CD14-positive monocyte (primary cell): ENCODE measurements around the gene UROC1. TPM values are rescaled to one million over a fixed set of nuclear protein-coding genes. Genes with fewer than 3 reads are reported as not detected.

Experiments
- DNase-seq, 3 donors: peaks; one replicate each; pipeline ENCODE4 v3.0.0-alpha.2; 2011 to 2022
- H2AFZ ChIP-seq: 2 replicates; pipeline ENCODE4 v1.6.0; 2012; ENCODE audit warnings: mild to moderate bottlenecking, low read depth, low read length, inconsistent platforms; ENCODE audit not compliant: insufficient read depth, poor library complexity, severe bottlenecking
- H3K27ac ChIP-seq, 2 donors: 1 replicate in 1 of 2; 2 replicates in 1 of 2; pipeline ENCODE4 v1.5.1; 2012 to 2013; ENCODE audit warnings: low read length in 2 of 2, control low read depth in 1 of 2, inconsistent platforms in 1 of 2, low read depth in 1 of 2, mild to moderate bottlenecking in 1 of 2
- H3K27me3 ChIP-seq, 2 donors: one replicate each; pipeline versions ENCODE4 v1.6.0 to v1.6.1; 2011 to 2013; ENCODE audit warnings: low read length in 2 of 2; ENCODE audit not compliant: control insufficient read depth in 2 of 2, insufficient read depth in 2 of 2
- H3K36me3 ChIP-seq, 2 donors: replicated peaks in 1 of 2; 1 replicate in 1 of 2; 2 replicates in 1 of 2; pipeline versions ENCODE4 v1.5.1 to v1.6.1; 2012 to 2013; ENCODE audit warnings: low read length in 2 of 2, control low read depth in 1 of 2, inconsistent platforms in 1 of 2, mild to moderate bottlenecking in 1 of 2; ENCODE audit not compliant: insufficient read depth in 2 of 2, control insufficient read depth in 1 of 2
- H3K4me1 ChIP-seq, 2 donors: 1 replicate in 1 of 2; 2 replicates in 1 of 2; pipeline versions ENCODE4 v1.5.1 to v1.6.1; 2012 to 2013; ENCODE audit warnings: low read length in 2 of 2, control low read depth in 1 of 2, inconsistent platforms in 1 of 2, mild to moderate bottlenecking in 1 of 2, moderate library complexity in 1 of 2; ENCODE audit not compliant: insufficient read depth in 2 of 2, control insufficient read depth in 1 of 2
- H3K4me2 ChIP-seq: replicated peaks from 2 replicates; pipeline ENCODE3; 2012; ENCODE audit warnings: low read length, moderate library complexity, mild to moderate bottlenecking; ENCODE audit not compliant: poor library complexity, severe bottlenecking; ENCODE audit errors: extremely low read depth
- H3K4me3 ChIP-seq, 3 experiments: fragments of 200-600 bp in 1 of 3; sonication (generic) in 1 of 3; replicated peaks in 1 of 3; 1 replicate in 2 of 3; 2 replicates in 1 of 3; pipeline ENCODE4 v1.5.1; 2011 to 2013; ENCODE audit warnings: low read length in 3 of 3, mild to moderate bottlenecking in 3 of 3, control low read depth in 2 of 3, low read depth in 2 of 3, inconsistent platforms in 1 of 3, moderate library complexity in 1 of 3
- H3K79me2 ChIP-seq: 2 replicates; pipeline ENCODE4 v1.6.0; 2012; ENCODE audit warnings: mild to moderate bottlenecking, control low read depth, inconsistent platforms, low read length, moderate library complexity; ENCODE audit not compliant: insufficient read depth
- H3K9ac ChIP-seq: 2 replicates; pipeline ENCODE4 v1.6.0; 2017; ENCODE audit warnings: low read length, mild to moderate bottlenecking; ENCODE audit not compliant: insufficient read depth, poor library complexity, severe bottlenecking
- H3K9me3 ChIP-seq, 2 donors: replicated peaks in 1 of 2; 1 replicate in 1 of 2; 2 replicates in 1 of 2; pipeline versions ENCODE4 v1.5.1 to v1.6.1; 2012 to 2013; ENCODE audit warnings: low read length in 2 of 2, control low read depth in 1 of 2; ENCODE audit not compliant: control insufficient read depth in 1 of 2, insufficient read depth in 1 of 2
- H4K20me1 ChIP-seq: 2 replicates; pipeline ENCODE4 v1.6.0; 2012; ENCODE audit warnings: mild to moderate bottlenecking, low read length, control low read depth, moderate library complexity; ENCODE audit not compliant: insufficient read depth
- H3K27ac Mint-ChIP-seq, 7 donors: one replicate each; pipeline ENCODE4 v1.8.0; 2020; ENCODE audit warnings: mild to moderate bottlenecking in 7 of 7, mixed read lengths in 7 of 7, moderate library complexity in 6 of 7, inconsistent platforms in 2 of 7
- H3K27me3 Mint-ChIP-seq, 3 donors: one replicate each; pipeline ENCODE4 v1.8.0; 2021 to 2022; ENCODE audit warnings: low read depth in 3 of 3, mild to moderate bottlenecking in 3 of 3, mixed read lengths in 3 of 3, moderate library complexity in 3 of 3, inconsistent platforms in 1 of 3
- H3K36me3 Mint-ChIP-seq, 2 donors: one replicate each; pipeline ENCODE4 v1.8.0; 2020; ENCODE audit warnings: mixed read lengths in 2 of 2, inconsistent platforms in 1 of 2, mild to moderate bottlenecking in 1 of 2
- H3K4me1 Mint-ChIP-seq: one replicate; pipeline ENCODE4 v1.8.0; 2020; ENCODE audit warnings: mild to moderate bottlenecking, mixed read lengths
- H3K4me3 Mint-ChIP-seq, 2 donors: one replicate each; pipeline ENCODE4 v1.8.0; 2020; ENCODE audit warnings: mild to moderate bottlenecking in 2 of 2, mixed read lengths in 2 of 2, moderate library complexity in 1 of 2
- H3K9me3 Mint-ChIP-seq, 7 donors: one replicate each; pipeline ENCODE4 v1.8.0; 2020 to 2022; ENCODE audit warnings: mixed read lengths in 7 of 7, mild to moderate bottlenecking in 6 of 7, moderate library complexity in 6 of 7, inconsistent platforms in 2 of 7
- CTCF ChIP-seq: fragments of 200-600 bp; IDR thresholded peaks from one replicate; pipeline ENCODE4 v1.8.0; 2022; ENCODE audit warnings: antibody characterized with exemption, mild to moderate bottlenecking
- WGBS: methylation state at CpG from one replicate; pipeline ENCODE4 v1.1.5; 2013; ENCODE audit warnings: missing lambda C conversion rate; ENCODE audit not compliant: insufficient coverage; 5-methylcytosine and 5-hydroxymethylcytosine counted together
- intact Hi-C, 2 donors: fragments of 100-400 bp; cut with micrococcal nuclease; formaldehyde crosslinking; loops; one replicate each; pipeline versions ENCODE4 v1.15.0 to v1.15.1; 2023
- polyA plus RNA-seq, 3 donors: library from polyadenylated mRNA; depleted of rRNA in 1 of 3; unstranded in 2 of 3; stranded (reverse) in 1 of 3; fragments of 300-500 nt in 2 of 3; fragments of >200 nt in 1 of 3; fragmentation: Illumina TruSeq in 2 of 3; gene quantifications; 1 replicate in 2 of 3; 2 replicates in 1 of 3; pipeline ENCODE4 v1.2.3, GENCODE V29; 2012 to 2021

The UROC1 gene
- polyA plus RNA-seq, 3 donors = not detected

GRCh38 chr3:126486360-126486847 is 31.2 kb downstream of the UROC1 start:
- Histone ChIP-seq H2AFZ (no peak overlapping the region), H3K79me2 (no peaks in the 10 kb centered on the region), H3K36me3 (no peaks in the 10 kb centered on the region), H4K20me1 (no peaks in the 10 kb centered on the region), H3K27ac (no peak overlapping the region), H3K9me3 (no peaks in the 10 kb centered on the region), H3K4me2 (no peak overlapping the region), H3K4me1 (peaks cover 11 to 14% of the 10 kb centered on the region in 2 donors), H3K4me3 (no peak overlapping the region), H3K27me3 (no peaks in the 10 kb centered on the region), H3K9ac (no peak overlapping the region)
- no peaks in the 10 kb centered on the region for H3K36me3 Mint-ChIP-seq
- H3K27ac Mint-ChIP-seq = no peak overlapping the region
- H3K4me1 Mint-ChIP-seq = peaks cover 16% of the 10 kb centered on the region
- peaks cover 0 to 2% (median 0%) of the 10 kb centered on the region in 7 donors for H3K9me3 Mint-ChIP-seq
- peaks cover 3 to 7% (median 4%) of the 10 kb centered on the region in 3 donors for H3K27me3 Mint-ChIP-seq
- no peak for DNase-seq
- 96% methylated on average over 13 of the region's 14 CpGs for whole genome bisulfite sequencing
- no peak overlapping the region for H3K4me3 Mint-ChIP-seq
- intact Hi-C loops = no loop called here
- no peak for TF ChIP-seq CTCF

GRCh38 chr3:126485956-126486355 is 31.6 kb downstream of the UROC1 start:
- no peak overlapping the region for H2AFZ ChIP-seq
- no peak for TF ChIP-seq CTCF
- H3K4me1 Mint-ChIP-seq = peaks cover 11% of the 10 kb centered on the region
- no peak overlapping the region for H3K4me3 Mint-ChIP-seq
- peaks cover 3 to 6% (median 4%) of the 10 kb centered on the region in 3 donors for H3K27me3 Mint-ChIP-seq
- 100% methylated on average over 9 of the region's 9 CpGs for WGBS
- no peaks in the 10 kb centered on the region for H4K20me1 ChIP-seq
- peaks cover 0 to 2% (median 0%) of the 10 kb centered on the region in 7 donors for H3K9me3 Mint-ChIP-seq
- H3K27me3 ChIP-seq = no peaks in the 10 kb centered on the region
- intact Hi-C loops = no loop called here
- H3K27ac ChIP-seq = no peak overlapping the region
- no peaks in the 10 kb centered on the region for H3K36me3 Mint-ChIP-seq
- no peak overlapping the region for H3K4me2 ChIP-seq
- DNase-seq = no peak
- no peak overlapping the region for H3K4me3 ChIP-seq
- H3K79me2 ChIP-seq = no peaks in the 10 kb centered on the region
- H3K9ac ChIP-seq = no peak overlapping the region
- no peaks in the 10 kb centered on the region for H3K36me3 ChIP-seq
- no peak overlapping the region for H3K27ac Mint-ChIP-seq
- H3K4me1 ChIP-seq = peaks cover 7 to 9% of the 10 kb centered on the region in 2 donors
- H3K9me3 ChIP-seq = no peaks in the 10 kb centered on the region
